Stimulated activated CD8-positive, alpha-beta memory T cell treated with anti-CD3 and anti-CD28 coated beads, Interleukin-12 subunit alpha, Interleukin-12 subunit beta, amount 100 ng/mL, for 24 hours (primary cell): ENCODE data around the gene PRKAR1A.
"Not testable (repeated sequence)": the region's sequence is repeated elsewhere in the genome, so short reads cannot be mapped to it uniquely, and the experiment has no call there.

Experiments used
- DNase-seq: peaks from one replicate; pipeline ENCODE4 v3.0.0-alpha.2; 2020; ENCODE audit errors: extremely low read depth

Gene PRKAR1A

GRCh38 chr17:68512247-68512959 is at the start of gene PRKAR1A:
TSS of gene PRKAR1A (plus strand) at chr17:68512430. CDS start at chr17:68515400, 2,970 bp downstream.
- DNase-seq: peak; percentile 77

DNA sequence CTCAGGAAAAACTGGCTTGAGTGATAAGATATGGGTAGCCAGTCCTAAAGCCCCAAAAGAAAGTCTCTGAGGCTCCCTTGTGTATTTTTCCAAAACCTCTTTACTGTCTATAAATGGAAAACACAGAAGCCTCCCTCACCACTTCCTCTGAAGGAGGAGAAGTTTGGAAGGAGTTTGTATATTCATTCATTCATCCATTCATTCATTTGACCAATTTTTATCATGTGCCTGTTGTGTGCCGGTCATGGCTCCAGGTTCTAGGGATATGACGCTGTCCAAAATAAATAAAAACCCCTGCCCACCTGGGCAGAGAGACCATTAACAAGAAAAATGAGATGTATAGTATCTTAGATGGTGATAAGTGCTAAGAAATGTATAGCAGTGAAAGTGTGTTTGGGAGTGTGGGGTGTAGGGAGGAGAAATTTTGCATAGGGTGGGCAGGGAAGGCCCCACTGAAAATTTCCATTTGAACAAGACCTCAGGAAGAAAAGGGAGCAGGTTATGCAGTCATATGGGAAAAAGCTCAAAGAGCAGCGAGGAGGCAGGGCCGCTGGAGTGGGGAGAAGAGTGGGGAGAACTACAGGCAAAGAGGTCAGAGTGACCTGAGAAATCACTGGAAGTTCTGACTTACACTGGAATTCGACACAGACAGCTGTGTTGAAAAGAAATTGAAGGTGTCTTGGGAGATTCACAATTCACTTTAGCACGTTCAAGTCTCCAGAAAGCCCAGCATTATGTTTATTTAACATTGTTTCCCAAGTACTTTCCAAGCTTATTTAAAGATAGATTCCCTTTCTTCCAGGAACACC is 48.8 kb upstream of the PRKAR1A start:
- DNase-seq: no peak

DNA sequence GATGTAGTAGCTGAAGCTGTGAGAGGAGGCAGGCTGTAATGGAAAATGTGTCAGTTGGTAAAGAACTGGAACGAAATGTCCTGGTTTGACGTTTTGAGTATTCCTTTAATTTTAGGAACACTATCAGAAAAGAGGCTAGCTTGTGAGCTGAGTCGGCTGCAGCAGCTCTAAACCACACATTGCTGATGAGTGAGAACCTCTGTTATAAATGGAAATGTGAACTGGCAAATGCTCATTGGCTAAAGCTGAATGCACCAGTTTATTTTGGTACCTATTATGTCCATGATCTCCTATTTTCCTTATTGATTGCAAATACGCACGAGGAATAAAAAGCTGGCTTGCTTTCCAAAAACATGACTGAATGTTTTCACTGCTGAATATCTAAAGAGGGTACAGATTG is 43.9 kb upstream of the PRKAR1A start:
- DNase-seq: no peak

- no peak for DNase-seq
Observed at GRCh38 chr17:68468788-68469187, 43.4 kb upstream of the PRKAR1A start.

- DNase-seq: no peak
Observed at GRCh38 chr17:68470961-68471360, 41.3 kb upstream of the PRKAR1A start.

DNA sequence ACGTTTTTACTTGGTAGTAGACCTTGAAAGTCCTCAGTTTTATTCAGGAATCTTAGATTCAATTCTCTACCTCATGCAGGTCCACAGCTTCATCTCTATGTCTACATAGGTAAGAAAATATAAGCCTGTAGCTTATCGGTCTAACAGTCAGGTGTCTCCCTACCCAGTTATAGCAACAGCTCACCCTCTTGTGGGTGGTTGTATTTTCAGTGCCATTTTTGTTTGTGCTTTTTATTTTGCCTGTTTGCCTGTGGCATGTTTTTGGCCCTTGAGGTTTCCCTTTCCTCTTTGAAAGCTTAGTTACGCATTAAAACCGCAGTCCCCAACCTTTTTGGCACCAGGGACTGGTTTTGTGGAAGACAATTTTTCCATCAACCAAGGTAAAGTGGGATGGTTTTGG is 31.3 kb upstream of the PRKAR1A start:
- no peak for DNase-seq

DNA sequence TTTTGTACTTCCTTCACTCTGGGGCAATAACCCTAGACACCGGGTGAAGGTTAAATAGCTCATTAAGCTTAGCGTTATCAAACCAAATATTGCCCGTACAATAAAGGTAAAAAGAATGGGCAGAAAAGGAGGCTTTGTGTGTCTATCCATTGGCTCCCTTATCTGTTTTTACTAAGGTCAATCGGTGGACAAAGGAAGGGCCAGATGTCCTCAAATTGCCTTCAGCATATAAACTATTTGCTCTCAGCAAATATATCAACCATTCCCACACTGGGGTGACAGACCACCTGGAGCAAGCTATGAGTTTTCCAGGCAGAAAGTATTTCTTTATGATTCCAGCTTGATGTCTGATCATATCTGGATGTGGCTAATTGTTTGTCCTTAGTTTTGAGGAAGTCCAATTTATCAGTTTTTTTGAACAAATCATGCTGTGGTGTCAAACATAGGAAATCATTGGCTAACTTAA is 29.6 kb upstream of the PRKAR1A start:
- DNase-seq: no peak

DNA sequence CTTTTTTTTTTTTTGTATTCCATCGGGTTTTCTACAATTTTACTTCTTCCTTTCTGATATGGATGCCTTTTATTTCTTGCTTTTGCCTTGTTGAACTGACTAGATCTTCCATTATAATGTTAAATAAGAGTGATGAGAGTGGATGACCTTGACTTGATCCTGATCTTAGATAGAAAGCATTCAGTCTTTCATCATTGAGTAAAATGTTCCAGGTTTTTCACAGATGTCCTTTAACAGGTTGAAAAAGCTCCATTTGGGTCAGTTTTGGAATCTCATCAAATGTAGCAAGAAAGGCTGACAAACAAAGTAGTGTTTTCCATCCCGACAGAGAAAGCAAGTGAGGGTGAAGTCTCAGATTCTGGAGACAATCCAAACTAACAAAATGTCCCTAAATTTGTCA is 27.8 kb upstream of the PRKAR1A start:
- DNase-seq: no peak

- DNase-seq: no peak
Observed at GRCh38 chr17:68489919-68490318, 22.3 kb upstream of the PRKAR1A start.

DNA sequence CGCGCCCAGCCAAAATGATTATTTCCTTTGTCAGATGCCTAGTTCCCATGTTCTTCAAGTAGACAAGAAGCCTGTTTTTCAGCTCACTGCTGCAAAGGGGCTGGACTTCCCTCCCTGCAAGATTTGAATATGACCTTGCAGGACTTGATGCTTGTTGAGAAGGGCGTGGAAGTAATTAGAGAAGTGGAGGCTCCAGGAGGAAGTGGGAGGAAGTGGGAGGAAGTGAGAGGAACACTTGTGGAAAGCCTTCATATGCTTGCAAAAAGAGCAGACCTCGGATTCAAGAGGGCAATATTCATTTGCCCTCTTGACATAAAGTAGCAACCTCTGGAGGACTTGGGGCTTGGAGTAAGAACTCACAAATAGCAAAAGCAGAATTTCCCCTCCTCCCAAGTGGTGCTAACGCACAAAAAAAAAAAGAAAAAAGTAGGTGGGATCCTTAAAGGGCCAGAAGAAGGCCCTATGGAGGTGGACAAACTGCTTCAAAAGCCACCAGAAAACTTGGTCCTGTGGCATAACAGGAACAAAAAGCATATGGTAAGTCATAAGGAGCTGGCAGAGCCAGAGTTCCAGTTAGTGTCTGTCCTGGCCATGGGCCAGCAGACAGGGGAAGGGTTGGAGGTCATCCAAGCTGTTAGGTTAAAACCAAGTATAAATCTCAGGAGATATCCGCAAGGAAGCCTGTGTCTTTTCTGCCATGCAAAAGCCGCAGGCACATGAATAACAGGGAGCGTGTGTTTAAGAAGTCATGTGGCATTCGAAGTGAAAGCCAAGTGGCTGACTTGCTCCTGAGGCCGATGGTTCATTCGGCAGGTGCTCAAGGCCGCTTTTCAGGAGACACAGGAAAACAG is 20.6 kb upstream of the PRKAR1A start:
- DNase-seq: no peak

DNA sequence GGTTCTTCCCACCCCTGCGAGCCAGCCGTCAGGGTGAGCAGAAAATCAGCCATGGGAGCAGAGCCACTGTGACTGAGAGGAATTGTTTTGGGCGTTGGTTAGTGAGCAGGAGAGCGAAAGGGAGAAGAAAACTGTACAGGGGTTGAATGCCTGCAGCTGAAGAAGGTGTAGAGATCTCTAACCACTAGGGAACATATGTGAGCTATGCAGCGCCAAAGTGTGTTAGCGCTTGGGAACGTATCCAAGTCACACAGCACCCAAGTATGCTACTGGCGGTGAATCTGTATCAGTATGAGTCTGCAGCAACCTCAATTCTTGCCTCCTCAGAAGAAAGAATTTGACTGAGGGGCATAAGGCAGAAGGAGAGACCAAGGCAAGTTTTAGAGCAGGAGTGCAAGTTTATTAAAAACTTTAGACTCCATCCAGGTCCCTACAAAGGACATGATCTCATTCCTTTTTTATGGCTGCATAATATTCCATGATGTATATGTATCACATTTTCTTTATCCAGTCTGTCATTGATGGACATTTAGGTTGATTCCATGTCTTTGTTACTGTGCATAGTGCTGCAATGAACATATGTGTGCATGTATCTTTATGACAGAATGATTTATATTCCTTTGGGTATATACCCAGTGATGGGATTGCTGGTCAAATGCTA is 19.7 kb upstream of the PRKAR1A start:
- DNase-seq: not testable (repeated sequence)

GRCh38 chr17:68495081-68495480 is 17.1 kb upstream of the PRKAR1A start:
- no peak for DNase-seq

DNA sequence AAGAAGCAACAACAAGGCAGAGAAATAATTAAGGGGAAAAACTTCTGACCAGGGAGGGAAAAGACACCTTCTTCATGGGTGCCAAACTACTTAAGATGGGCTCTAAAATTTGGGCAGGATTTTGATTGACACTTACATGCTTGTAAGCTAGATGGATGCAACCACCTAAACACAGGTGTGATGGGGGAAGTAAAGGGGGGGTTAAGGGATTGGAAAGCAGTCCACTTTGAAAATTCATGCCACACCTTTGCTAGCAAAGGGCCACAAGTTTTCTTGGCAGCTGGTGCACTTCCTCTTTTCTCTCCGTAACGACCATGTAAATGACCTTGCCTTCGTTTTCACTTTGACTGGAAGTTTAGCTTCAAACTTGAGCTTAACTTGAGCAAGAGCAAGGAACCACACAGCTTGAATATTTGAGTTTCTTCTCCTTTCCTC is 14.3 kb upstream of the PRKAR1A start:
- no peak for DNase-seq

GRCh38 chr17:68498479-68499326 is 13.5 kb upstream of the PRKAR1A start:
- DNase-seq: no peak

GRCh38 chr17:68499587-68499986 is 12.6 kb upstream of the PRKAR1A start:
- DNase-seq: no peak

DNA sequence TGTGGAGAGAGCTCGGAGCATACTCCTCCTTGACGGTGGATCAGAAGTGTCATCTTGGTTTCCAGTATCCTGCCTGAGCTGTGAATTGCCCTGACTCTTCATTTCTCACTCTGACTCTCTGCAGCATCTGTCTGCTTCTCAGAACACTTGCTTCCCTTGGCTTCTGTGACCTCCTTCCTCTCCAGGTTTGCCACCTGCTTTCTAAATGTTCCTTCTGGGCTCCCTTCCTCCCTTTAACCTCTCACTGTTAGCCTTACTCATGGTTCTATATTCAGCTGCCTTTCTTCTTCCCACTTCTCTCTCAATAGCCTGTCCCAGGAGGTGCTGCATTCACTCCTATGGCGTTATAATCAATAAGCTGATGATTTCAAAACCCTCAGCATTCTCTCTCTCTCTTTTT is 11.2 kb upstream of the PRKAR1A start:
- no peak for DNase-seq

DNA sequence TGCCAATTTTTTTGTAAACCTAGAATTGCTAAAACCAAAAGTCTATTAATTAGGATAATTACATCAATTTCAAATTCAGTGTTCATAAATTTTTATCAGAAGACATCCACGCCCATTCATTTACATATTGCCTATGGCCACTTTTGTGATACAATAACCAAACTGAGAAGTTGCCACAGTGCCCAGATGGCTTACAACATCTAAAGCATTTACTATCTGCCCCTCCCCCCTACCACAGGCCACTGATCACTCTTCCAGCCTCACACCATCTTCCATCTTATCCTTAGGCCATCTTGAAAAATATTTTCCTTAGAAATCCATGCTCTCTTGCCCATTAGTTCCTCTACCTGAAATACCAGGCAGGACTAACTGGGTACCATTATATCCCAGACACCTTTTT is 6.3 kb upstream of the PRKAR1A start:
- no peak for DNase-seq

GRCh38 chr17:68507576-68507975 is 4.7 kb upstream of the PRKAR1A start:
- DNase-seq: no peak

GRCh38 chr17:68509141-68510057 is 2.8 kb upstream of the PRKAR1A start:
- no peak for DNase-seq

- no peak for DNase-seq
Observed at GRCh38 chr17:68511254-68511670, 968 bp upstream of the PRKAR1A start.
